ENCODE measurements around the gene DPYSL4.

DPYSL4 gene

DNA sequence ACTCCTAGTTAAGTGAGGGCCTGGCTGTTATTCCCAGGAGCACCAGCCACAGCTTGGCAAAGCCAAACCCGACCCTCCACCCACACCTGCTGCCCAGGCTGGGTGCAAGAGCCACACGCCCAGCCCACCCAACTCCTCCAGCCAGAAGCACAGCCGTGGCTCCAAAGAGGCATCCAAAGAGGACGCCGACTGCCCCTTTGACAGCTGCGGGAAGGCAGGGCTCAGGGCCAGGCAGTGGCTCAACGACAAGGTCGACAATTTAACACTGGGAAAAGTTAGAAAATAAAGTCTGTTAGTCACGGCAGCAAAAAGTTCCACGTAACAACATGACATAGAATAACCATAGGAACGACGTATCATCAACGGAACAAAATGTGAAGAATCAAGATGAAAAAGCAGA is 54.3 kb downstream of the DPYSL4 start:
- DNase-seq (ENCODE audit: low read depth in 2 of 2): no peak

DNA sequence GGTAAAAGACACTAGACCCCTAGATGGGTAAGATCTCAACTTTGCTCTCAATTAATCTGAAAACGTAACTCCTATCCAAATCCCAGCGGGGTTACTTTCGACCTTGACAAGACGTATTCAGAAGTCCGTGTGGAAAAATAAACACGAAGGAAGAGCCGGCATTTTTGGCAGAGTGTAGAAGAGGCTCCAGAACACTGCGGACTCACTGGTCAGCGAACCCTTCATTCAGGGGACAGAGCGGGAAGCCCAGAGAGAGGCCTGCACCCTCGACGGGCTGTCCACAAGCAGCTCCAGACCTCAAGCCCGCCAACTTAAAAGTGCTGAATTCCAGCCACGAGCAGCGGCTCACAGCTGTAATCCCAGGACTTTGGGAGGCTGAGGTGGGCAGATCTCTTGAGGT is 54.7 kb downstream of the DPYSL4 start:
- DNase-seq (ENCODE audit: low read depth in 2 of 2): no peak

DNA sequence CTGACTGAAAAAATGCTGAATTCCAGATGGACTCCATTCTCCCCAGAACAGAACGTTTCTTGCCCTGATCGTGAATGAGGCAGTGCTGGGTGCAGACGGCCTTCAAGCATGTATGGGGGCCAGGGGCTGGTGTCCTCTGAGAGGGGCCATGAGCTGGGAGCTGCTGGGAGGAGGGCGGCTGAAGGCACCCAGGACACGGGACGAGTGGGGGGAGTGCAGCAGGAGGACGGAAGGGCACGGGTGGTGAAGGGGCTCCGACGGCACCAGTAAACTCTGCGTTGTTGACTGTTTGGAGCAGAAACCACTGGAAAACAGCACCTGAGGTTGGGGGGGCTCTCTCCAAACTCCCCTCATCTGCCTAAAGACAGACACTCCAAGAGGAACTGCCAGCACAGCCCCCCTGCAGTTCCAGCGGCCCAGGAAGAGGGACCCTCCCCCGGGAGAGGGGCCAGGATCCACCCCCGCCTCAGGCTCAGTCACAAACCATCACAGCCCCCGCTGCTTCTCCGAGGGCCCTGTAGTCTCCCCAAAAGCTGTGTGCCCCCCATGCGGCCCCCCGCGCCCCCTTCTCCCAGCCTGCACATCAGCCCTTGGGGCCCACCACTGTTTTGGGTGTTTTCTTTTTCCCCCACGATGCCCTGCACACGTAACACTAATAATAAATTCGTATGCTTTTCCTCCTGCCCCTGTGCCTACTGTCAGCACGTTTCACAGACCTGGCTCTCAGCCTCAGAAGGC is 55.5 kb downstream of the DPYSL4 start:
- DNase-seq (ENCODE audit: low read depth in 2 of 2): no peak

DNA sequence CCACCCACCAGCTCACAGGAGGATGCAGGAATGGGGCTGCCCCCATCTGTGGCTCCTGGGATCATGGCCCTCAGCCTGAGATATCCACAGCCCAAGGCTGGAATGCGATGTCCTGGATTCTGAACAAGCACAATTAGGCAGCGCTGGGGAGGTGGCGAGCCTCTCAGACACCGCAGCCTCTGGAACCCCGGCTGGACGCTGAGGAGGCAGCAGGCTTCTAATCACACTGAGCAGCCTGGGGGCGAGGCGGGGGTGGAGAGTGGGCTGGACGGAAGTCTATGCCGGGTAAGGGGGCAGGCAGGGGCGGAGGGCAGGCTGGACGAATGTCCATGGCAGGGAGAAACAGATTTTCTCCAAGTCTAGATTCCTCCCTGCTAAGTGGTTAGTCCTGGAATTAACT is 56.4 kb downstream of the DPYSL4 start:
- no peak for DNase-seq (ENCODE audit: low read depth in 2 of 2)

DNA sequence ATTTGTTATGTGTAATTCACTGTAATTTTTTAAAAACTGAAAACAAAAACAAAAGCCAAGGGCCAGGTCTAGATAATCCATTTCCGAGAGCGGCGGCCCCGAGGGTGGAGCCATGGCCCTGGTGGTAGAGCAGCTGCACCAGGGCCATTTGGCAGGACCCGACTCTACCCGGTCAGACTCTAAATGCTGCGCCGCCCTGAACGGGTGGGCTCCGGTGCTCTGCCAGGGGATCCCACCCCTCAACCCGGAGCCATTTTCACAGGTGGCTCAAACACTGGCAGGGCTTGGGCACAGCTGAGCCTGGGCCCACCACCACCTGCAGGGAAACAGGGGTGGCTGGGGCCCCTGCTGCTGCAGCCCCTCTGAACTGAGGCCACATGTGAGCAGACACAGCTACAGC is 56.9 kb downstream of the DPYSL4 start:
- no peak for DNase-seq (ENCODE audit: low read depth in 2 of 2)

DNA sequence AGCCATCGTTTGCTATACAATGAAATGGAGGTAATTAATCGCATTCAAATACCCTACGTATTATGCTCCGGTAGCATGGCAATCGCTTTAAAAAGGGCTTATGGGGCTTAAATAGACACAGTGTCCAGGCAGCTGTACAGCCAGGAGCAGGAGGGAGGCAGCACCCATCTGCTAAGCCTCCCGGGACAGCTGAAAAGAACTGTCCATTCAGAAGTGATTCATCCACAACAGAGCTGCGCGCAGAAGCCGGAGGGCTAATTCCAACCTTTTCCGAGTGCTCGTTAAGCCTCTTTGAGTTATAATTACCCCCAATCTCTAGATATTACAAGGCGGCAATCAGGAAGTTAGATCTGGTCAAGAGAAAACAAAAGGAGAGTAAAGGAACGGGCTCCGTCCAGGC is 58.3 kb downstream of the DPYSL4 start:
- DNase-seq (ENCODE audit: low read depth in 2 of 2): no peak

DNA sequence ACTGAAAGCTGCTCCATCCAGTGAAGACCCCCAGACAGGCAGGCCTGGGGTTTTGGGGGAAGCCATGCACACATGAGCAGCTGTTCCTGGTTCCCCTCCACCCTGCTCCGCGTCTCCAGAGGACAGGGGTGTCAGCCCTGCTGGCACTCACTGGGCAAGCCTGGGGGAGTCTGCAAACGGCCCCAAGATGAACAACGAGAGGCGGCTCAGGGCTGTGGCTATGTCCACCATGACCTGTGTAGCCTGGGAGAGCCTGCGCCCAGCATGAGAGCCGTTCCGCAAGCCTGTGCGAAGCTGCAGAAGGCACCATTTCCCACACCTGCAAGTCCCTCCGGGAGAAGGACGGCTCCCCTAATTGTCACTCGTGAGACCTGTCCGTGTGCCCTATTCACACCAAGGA is 59.5 kb downstream of the DPYSL4 start:
- no peak for DNase-seq (ENCODE audit: low read depth in 2 of 2)

DNA sequence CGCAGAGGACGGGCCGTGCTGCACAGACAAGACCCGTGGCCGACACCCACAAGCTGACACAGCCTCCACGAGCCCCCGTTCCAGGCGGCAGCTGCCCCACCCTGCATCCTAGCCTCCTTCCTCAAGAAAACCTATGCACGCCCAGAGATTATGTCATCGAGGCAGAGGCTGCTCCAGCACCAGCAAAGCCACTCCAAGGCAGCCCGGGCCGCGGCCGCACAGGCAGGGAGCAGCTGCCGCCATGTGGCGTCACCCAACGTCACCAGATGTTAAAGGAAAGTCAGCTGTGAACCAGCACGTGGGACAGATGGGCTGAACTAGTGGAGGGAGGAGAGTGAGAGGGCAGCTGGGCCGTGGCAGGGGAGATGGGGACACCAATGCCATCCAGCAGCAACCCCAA is 61.2 kb downstream of the DPYSL4 start:
- no peak for DNase-seq (ENCODE audit: low read depth in 2 of 2)

DNA sequence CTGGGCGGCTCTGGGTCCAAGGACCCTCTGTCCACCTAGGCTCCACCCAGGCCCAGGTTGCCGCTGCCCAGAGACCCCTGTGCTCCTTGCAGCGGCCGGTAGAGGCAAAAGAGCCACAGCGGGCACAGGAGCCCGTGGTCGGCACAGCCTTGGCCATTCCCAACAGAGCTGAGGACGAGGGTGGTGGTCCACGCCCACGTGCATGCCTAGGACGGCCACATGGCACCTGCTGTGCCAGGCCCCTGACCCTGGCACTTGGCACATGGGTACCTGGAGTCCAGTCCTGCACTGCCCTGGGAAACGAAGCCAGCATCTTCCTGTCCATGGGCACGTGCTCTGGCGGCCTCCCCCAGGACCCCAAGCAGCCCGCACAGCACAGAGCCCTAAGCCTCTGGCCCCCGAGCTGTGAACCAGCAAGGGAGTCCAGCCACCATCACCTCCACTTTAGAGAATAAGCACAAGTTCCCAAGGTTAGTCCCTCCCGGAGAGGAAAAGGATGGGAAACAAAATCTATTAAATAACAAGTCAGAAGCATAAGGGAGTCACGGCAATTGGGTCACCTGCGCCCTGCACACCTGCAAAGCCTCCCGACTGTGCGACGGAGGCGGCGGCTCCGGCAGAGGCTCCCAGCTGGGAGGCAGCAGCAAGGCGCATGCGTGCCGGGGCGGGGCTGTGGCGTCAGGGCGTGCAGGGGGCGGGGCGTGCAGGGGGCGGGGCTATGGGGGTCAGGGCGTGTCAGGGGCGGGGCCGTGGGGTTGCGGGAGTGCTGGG is 61.9 kb downstream of the DPYSL4 start:
- DNase-seq (ENCODE audit: low read depth in 2 of 2): peak in 1 of 2 donors; percentile 53

DNA sequence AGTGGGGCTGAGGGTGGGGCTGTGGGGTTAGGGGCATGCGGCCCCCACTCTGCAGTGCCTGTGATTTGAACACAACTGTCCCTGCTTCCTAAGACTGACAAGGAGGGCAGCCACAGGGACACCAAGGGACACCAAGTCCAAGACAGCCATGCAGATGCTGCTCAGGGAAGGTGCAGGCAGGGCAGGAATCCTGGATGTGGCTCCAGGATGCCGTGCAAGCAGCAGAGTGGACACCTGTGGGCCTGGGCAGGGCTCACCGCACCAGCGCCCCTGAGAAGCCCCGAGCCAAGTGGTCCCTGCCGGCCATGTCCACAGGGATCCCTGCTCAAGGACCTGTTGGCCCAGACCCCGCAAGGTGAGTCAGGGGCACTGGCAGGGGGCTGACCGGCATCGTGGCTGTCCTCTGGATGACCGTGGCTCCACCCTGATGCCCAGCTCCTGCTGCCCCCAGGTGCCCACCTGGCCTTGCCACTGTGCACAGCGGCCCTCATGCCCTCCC is 62.5 kb downstream of the DPYSL4 start:
- no peak for DNase-seq (ENCODE audit: low read depth in 2 of 2)

DNA sequence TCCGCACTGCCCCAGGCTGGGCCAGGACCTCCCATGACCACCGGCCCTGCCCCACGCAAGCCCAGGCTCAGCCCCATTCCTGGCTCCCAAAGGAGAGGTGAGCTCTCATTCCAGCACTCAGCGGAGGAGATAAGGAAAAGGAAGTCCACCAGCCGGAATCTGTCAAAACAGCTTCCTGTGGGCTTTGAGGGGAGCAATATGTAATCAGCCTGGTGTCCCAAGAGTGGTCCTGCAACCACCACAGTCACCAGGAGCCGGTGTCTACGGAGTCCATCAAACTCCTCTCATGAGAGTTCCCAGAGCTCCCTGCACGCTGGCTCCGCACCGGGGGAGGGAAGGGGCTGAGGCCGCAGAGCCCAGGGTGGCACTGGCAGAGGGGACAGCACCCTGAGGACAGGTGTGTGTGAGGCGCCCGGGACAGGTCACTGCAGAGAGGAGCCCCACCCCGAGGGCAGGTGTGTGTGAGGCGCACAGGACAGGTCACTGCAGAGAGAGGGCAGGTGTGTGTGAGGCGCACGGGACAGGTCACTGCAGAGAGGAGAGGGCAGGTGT is 63.2 kb downstream of the DPYSL4 start:
- DNase-seq (ENCODE audit: low read depth in 2 of 2): no peak

DNA sequence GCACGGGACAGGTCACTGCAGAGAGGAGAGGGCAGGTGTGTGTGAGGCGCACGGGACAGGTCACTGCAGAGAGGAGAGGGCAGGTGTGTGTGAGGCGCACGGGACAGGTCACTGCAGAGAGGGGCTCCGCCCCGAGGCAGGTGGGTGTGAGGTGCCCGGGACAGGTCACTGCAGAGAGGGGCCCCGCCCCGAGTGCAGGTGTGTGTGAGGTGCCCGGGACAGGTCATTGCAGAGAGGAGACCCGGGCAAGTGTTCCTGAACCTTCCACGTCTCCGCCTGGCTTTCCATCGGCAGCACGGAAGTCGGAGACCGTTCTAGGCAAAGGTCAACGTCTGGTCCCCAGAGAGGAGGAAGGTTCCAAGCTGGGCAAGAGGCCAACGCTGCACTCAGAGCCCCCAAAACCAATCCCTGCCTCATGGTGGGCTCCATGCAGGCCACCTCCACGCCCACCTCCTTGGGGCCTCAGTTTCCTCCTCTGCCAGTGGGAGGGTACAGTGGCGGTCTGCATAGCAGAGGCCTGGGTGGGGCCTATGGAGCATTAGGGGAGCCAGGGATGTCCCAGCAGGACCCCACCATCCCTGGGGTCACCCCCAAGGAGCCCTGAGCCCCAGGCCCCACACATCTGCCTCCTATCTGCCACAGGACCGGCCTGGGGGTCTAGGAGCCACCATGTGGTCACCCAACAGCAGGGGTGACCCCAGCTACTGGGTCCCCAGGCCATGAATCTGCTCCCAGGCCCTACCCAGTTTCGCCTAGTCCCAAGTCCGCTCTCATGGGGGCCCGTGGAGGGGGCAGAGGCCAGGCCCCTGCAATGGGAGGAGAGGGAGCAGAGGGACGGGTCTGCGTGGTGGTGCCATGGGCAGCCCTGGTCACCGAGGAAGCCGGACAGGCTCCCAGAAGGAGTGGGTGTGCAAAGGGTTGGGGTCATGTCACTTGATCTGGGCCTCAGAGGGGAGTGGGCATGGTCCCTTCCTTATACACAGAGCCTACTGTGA is 64.0 kb downstream of the DPYSL4 start:
- DNase-seq (ENCODE audit: low read depth in 2 of 2): no peak

DNA sequence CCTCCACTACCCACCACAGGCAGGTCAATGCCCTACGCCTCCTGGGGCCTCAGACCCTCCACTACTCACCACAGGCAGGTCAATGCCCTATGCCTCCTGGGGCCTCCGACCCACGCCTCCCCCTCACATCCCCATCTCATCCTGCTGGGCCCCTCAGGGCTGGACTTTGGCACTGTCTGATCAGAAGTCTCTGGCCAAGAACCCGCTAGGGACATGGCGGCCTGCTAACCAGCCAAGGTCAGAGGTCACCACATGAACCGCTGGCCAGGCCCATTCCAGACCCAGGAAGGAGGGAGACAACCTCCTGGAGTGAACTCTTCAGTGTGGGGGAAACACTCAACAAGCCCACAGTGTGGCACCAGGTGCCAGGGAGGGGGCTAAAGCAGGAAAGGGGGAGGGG is 65.2 kb downstream of the DPYSL4 start:
- DNase-seq (ENCODE audit: low read depth in 2 of 2): no peak

DNA sequence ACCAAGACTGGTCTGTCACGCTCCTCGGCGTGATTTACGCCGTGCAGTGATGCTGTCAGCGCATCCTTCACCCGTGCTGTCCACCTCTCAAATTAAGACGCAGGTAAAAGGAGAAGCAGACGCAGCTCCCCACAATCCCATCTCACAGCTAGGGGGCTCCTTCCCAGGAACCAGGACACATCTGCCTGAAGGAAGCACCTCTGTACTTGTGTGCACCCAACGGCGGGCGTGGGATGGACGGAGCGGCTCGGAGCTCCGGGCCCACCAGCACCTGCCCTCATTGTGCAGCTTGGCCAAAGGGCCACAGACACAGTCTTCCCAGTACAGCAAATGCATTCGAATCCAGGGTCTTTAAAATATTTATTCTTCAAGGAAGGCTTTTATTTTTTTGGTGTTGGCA is 65.7 kb downstream of the DPYSL4 start:
- no peak for DNase-seq (ENCODE audit: low read depth in 2 of 2)

DNA sequence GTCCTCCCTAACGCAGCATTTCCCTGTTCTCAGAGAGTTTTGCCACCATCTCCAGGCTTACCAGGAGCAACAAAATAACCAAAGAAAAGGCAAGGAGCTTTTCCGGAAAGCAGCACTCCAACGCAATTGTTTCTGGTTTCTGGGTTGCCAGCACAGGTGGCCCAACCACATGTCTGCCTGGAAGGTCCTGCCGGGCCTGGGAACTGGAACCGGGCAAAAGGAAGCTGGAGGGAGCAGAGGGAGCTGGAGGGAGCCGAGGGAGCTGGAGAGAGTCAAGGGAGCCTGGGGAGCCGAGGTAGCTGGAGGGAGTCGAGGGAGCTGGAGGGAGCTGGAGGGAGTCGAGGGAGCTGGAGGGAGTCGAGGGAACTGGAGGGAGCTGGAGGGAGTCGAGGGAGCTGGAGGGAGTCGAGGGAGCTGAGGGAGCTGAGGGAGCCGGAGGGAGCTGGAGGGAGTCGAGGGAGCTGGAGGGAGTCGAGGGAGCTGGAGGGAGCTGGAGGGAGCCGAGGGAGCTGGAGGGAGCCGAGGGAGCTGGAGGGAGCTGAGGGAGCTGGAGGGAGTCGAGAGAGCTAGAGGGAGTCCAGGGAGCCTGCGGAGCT is 66.4 kb downstream of the DPYSL4 start:
- no peak for DNase-seq (ENCODE audit: low read depth in 2 of 2)

DNA sequence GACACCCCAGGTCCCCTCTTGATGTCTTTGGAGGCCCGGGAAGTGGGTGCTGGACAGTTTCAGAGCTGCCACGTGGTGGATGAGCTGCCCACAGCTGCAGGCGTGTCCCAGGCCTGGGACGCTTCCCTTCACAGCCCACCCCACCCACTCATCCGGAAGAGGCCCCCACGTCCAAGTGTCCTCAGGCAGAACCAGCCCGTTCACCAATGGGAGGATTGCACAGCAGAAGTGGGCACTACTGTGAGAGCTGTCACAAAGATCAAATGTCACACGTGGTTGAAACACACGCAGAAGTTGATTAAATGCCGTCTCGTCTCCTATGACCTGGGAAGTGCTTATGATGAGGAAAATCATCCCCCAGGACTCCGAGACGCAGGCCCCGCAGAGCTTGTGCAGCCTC is 68.1 kb downstream of the DPYSL4 start:
- no peak for DNase-seq (ENCODE audit: low read depth in 2 of 2)
